HepG2 (cell line): ENCODE data around the gene KLF3.

Source experiments
- CTCF ChIP-seq: sonication (generic); formaldehyde crosslinking; IDR thresholded peaks from 2 replicates; pipeline ENCODE4 v1.5.0; 2020; ENCODE audit warnings: mild to moderate bottlenecking, missing genetic modification reagents, moderate library complexity
- HMGXB4 ChIP-seq, 2 experiments: sonication (generic) in 1 of 2; formaldehyde crosslinking in 1 of 2; IDR thresholded peaks; 2 replicates each; pipeline versions ENCODE4 v1.4.0 to v1.6.1; 2018 to 2020; ENCODE audit warnings: missing genetic modification reagents in 2 of 2, borderline replicate concordance in 1 of 2, low read depth in 1 of 2, mild to moderate bottlenecking in 1 of 2, missing biosample characterization in 1 of 2
- JARID2 ChIP-seq: sonication (generic); formaldehyde crosslinking; IDR thresholded peaks from 2 replicates; pipeline ENCODE4 v1.8.1; 2023; ENCODE audit warnings: missing genetic modification reagents, inconsistent platforms; ENCODE audit not compliant: insufficient replicate concordance
- JDP2 ChIP-seq: sonication (generic); formaldehyde crosslinking; IDR thresholded peaks from 2 replicates; pipeline ENCODE4 v1.8.1; 2022; ENCODE audit warnings: missing genetic modification reagents, borderline replicate concordance
- MAX ChIP-seq: IDR thresholded peaks from 2 replicates; pipeline ENCODE4 v1.6.1; 2012; ENCODE audit warnings: inconsistent platforms
- THAP7 ChIP-seq: sonication (generic); formaldehyde crosslinking; IDR thresholded peaks from 2 replicates; pipeline ENCODE4 v1.8.1; 2023; ENCODE audit warnings: mild to moderate bottlenecking, missing genetic modification reagents
- USF2 ChIP-seq, 2 experiments: sonication (generic) in 1 of 2; formaldehyde crosslinking in 1 of 2; IDR thresholded peaks; 2 replicates each; pipeline versions ENCODE4 v1.5.1 to v1.6.1; 2011 to 2020; ENCODE audit warnings: borderline replicate concordance in 1 of 2, low read depth in 1 of 2, low read length in 1 of 2, mild to moderate bottlenecking in 1 of 2, missing genetic modification reagents in 1 of 2, moderate library complexity in 1 of 2
- ZNF512 ChIP-seq: sonication (generic); formaldehyde crosslinking; IDR thresholded peaks from 2 replicates; pipeline ENCODE4 v1.4.0; 2020; ENCODE audit warnings: mild to moderate bottlenecking, missing genetic modification reagents
- ZNF639 ChIP-seq: conservative IDR thresholded peaks from 2 replicates; pipeline ENCODE4 v1.6.1; 2018; ENCODE audit warnings: missing genetic modification reagents

- TF ChIP-seq ZNF512 (CRISPR knock-in tag) (no peak), JARID2 (CRISPR knock-in tag) (no peak), CTCF (CRISPR knock-in tag) (no peak), USF2 (IDR thresholded peaks at IDR 0.05; ENCODE audit: low read depth, low read length) (no peak), USF2 (CRISPR knock-in tag; IDR thresholded peaks at IDR 0.05; ENCODE audit: borderline replicate concordance) (no peak), JDP2 (no peak), ZNF639 (CRISPR knock-in tag) (no peak), HMGXB4 (CRISPR knock-in tag; IDR thresholded peaks at IDR 0.05; ENCODE audit: borderline replicate concordance in 1 of 2, low read depth in 1 of 2) (no peak), THAP7 (CRISPR knock-in tag) (no peak), MAX (no peak)
These were observed 29.8 kb upstream of the KLF3 start for GRCh38 chr4:38634047-38634759.
